Measurements from ENCODE around the gene EIF2S1.

- TF ChIP-seq CTCF (IDR thresholded peaks at IDR 0.05) (no peak), POLR2A (IDR thresholded peaks at IDR 0.05) (no peak), POLR2AphosphoS5 (IDR thresholded peaks at IDR 0.05) (no peak), EP300 (IDR thresholded peaks at IDR 0.05) (no peak)
Measured at GRCh38 chr14:67405771-67406170, 45.6 kb downstream of the EIF2S1 start.
